Astrocyte (in vitro differentiated cells and primary cell): ENCODE data around the gene C9orf85. TPM values are rescaled to one million over a fixed set of nuclear protein-coding genes. Genes with fewer than 3 reads are reported as not detected.

Source experiments
- DNase-seq: peaks from one replicate; pipeline ENCODE4 v3.0.0-alpha.2; 2010; ENCODE audit warnings: low read depth
- FAIRE-seq: peaks from 2 replicates; lab custom pipeline; 2011; peaks lifted over from hg19 to GRCh38; lab: Jason Lieb, UNC
- H2AFZ ChIP-seq: 2 replicates; pipeline ENCODE4 v1.6.0; 2012; ENCODE audit warnings: low read depth, low read length, inconsistent platforms
- H3K27ac ChIP-seq: 2 replicates; pipeline ENCODE4 v1.5.1; 2011; ENCODE audit warnings: low read depth, low read length, inconsistent platforms
- H3K27me3 ChIP-seq: 2 replicates; pipeline ENCODE4 v1.6.0; 2011; ENCODE audit warnings: low read length, inconsistent platforms; ENCODE audit not compliant: insufficient read depth
- H3K36me3 ChIP-seq: 2 replicates; pipeline ENCODE4 v1.5.1; 2011; ENCODE audit warnings: low read length, inconsistent platforms; ENCODE audit not compliant: insufficient read depth
- H3K4me1 ChIP-seq: 2 replicates; pipeline ENCODE4 v1.5.1; 2011; ENCODE audit warnings: low read length, inconsistent platforms; ENCODE audit not compliant: insufficient read depth
- H3K4me2 ChIP-seq: 2 replicates; pipeline ENCODE4 v1.6.0; 2012; ENCODE audit warnings: low read length, inconsistent platforms
- H3K4me3 ChIP-seq: 2 replicates; pipeline ENCODE4 v1.5.1; 2011; ENCODE audit warnings: low read depth, mild to moderate bottlenecking, low read length, inconsistent platforms; ENCODE audit not compliant: insufficient read depth
- H3K79me2 ChIP-seq: 2 replicates; pipeline ENCODE4 v1.6.0; 2012; ENCODE audit warnings: mild to moderate bottlenecking, low read length, inconsistent platforms; ENCODE audit not compliant: insufficient read depth
- H3K9ac ChIP-seq: 2 replicates; pipeline ENCODE4 v1.6.0; 2012; ENCODE audit warnings: mild to moderate bottlenecking, low read length, inconsistent platforms
- H3K9me3 ChIP-seq: 2 replicates; pipeline ENCODE4 v1.5.1; 2012; ENCODE audit warnings: low read depth, mild to moderate bottlenecking, low read length, inconsistent platforms; ENCODE audit not compliant: insufficient read depth
- H4K20me1 ChIP-seq: 2 replicates; pipeline ENCODE4 v1.6.0; 2012; ENCODE audit warnings: low read length, inconsistent platforms; ENCODE audit not compliant: insufficient read depth
- H3K27ac Mint-ChIP-seq: one replicate; pipeline ENCODE4 v1.8.0; 2021; ENCODE audit warnings: mild to moderate bottlenecking, mixed read lengths; ENCODE audit not compliant: unreplicated experiment
- H3K27me3 Mint-ChIP-seq: one replicate; pipeline ENCODE4 v1.8.0; 2021; ENCODE audit warnings: low read depth, mixed read lengths; ENCODE audit not compliant: unreplicated experiment
- H3K36me3 Mint-ChIP-seq: one replicate; pipeline ENCODE4 v1.8.0; 2021; ENCODE audit warnings: low read depth, mixed read lengths; ENCODE audit not compliant: unreplicated experiment
- H3K4me1 Mint-ChIP-seq: one replicate; pipeline ENCODE4 v1.8.0; 2021; ENCODE audit warnings: low read depth, mixed read lengths; ENCODE audit not compliant: unreplicated experiment
- H3K4me3 Mint-ChIP-seq: one replicate; pipeline ENCODE4 v1.8.0; 2021; ENCODE audit warnings: mild to moderate bottlenecking, moderate library complexity, mixed read lengths; ENCODE audit not compliant: unreplicated experiment
- H3K9me3 Mint-ChIP-seq: one replicate; pipeline ENCODE4 v1.8.0; 2021; ENCODE audit warnings: mild to moderate bottlenecking, mixed read lengths; ENCODE audit not compliant: unreplicated experiment
- EZH2 ChIP-seq: IDR thresholded peaks from 2 replicates; pipeline ENCODE4 v1.6.1; 2012; ENCODE audit warnings: mild to moderate bottlenecking, low read length, inconsistent platforms; ENCODE audit not compliant: insufficient read depth
- total RNA-seq: library from RNA; stranded (reverse); gene quantifications from 2 replicates; pipeline ENCODE4 v1.2.1, GENCODE V29; 2021
- TF ChIP-seq, protein P1 (sequence below): IDR thresholded peaks from 2 replicates; pipeline ENCODE4 v1.5.1; 2011; ENCODE audit warnings: low read depth, mild to moderate bottlenecking, inconsistent platforms, low read length, moderate library complexity; ENCODE audit not compliant: insufficient read depth

C9orf85 gene
- total RNA-seq, 1 donor from 2014 or later, result 15.2 TPM

DNA sequence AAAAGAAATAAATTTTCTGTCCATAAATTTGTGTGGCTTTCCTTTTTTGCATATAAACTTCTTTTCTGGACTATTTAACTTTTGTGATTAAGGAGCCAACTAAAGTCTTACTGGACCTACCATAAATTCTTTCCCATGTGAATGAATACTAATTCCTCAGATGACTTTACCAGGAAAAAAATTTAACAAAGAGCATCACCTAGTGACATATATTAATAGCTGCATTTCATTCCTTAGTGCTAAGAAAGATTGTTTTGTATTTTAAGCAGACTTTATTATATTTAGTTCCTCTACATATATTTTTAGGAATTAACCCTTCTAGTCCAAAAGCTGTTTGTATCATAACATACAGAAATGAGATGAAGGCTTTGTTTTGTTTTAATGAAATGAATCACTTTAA, 64.4 kb downstream of the C9orf85 start:
- peaks cover 7% of the 10 kb centered on the region for H3K36me3 ChIP-seq
- no peak overlapping the region for H3K4me3 ChIP-seq
- H3K4me2 ChIP-seq, result no peak overlapping the region
- H3K9me3 ChIP-seq, result no peaks in the 10 kb centered on the region
- no peaks in the 10 kb centered on the region for H4K20me1 ChIP-seq
- no peaks in the 10 kb centered on the region for H3K79me2 ChIP-seq
- FAIRE-seq (peak; percentile 17), DNase-seq (no peak)
- Mint-ChIP-seq H3K36me3 (peaks cover 5% of the 10 kb centered on the region), H3K9me3 (no peaks in the 10 kb centered on the region), H3K27me3 (no peaks in the 10 kb centered on the region), H3K4me3 (no peak overlapping the region), H3K27ac (no peak overlapping the region), H3K4me1 (no peaks in the 10 kb centered on the region)
- TF ChIP-seq, protein P1, sequence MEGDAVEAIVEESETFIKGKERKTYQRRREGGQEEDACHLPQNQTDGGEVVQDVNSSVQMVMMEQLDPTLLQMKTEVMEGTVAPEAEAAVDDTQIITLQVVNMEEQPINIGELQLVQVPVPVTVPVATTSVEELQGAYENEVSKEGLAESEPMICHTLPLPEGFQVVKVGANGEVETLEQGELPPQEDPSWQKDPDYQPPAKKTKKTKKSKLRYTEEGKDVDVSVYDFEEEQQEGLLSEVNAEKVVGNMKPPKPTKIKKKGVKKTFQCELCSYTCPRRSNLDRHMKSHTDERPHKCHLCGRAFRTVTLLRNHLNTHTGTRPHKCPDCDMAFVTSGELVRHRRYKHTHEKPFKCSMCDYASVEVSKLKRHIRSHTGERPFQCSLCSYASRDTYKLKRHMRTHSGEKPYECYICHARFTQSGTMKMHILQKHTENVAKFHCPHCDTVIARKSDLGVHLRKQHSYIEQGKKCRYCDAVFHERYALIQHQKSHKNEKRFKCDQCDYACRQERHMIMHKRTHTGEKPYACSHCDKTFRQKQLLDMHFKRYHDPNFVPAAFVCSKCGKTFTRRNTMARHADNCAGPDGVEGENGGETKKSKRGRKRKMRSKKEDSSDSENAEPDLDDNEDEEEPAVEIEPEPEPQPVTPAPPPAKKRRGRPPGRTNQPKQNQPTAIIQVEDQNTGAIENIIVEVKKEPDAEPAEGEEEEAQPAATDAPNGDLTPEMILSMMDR, result no peak
- no peak for TF ChIP-seq EZH2
- H3K27me3 ChIP-seq, result no peaks in the 10 kb centered on the region
- H3K4me1 ChIP-seq, result no peaks in the 10 kb centered on the region
- no peak overlapping the region for H3K27ac ChIP-seq
- no peak overlapping the region for H2AFZ ChIP-seq
- H3K9ac ChIP-seq, result no peak overlapping the region

DNA sequence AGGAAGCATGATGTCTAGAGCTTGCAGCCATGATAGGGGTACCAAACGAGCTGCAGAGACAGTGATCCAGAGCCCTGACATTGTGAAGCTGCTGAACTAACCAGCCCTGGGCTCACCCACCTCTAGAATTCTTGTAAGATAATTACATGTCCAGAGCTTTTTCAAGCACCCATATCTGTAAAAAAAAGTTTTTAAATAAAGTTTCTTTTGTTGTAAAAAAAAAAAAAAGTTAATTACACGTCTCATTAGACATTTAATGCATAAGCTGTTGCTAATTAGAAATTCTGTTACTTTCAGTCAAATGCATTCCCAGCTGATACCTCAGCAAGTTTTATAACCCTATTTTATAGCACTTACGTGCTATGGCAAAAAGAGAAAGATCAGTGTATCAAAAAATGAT, 65.6 kb downstream of the C9orf85 start:
- Mint-ChIP-seq H3K27me3 (no peaks in the 10 kb centered on the region), H3K4me3 (no peak overlapping the region), H3K4me1 (no peaks in the 10 kb centered on the region), H3K27ac (no peak overlapping the region), H3K9me3 (no peaks in the 10 kb centered on the region), H3K36me3 (peaks cover 5% of the 10 kb centered on the region)
- H4K20me1 ChIP-seq, result no peaks in the 10 kb centered on the region
- H3K36me3 ChIP-seq, result peaks cover 7% of the 10 kb centered on the region
- no peak overlapping the region for H3K4me3 ChIP-seq
- H3K9ac ChIP-seq, result no peak overlapping the region
- no peak overlapping the region for H3K27ac ChIP-seq
- no peaks in the 10 kb centered on the region for H3K4me1 ChIP-seq
- H3K9me3 ChIP-seq, result no peaks in the 10 kb centered on the region
- H3K27me3 ChIP-seq, result no peaks in the 10 kb centered on the region
- H3K4me2 ChIP-seq, result no peak overlapping the region
- no peak for DNase-seq
- no peaks in the 10 kb centered on the region for H3K79me2 ChIP-seq
- TF ChIP-seq, protein P1, result no peak
- TF ChIP-seq EZH2, result no peak
- FAIRE-seq, result no peak
- H2AFZ ChIP-seq, result no peak overlapping the region

DNA sequence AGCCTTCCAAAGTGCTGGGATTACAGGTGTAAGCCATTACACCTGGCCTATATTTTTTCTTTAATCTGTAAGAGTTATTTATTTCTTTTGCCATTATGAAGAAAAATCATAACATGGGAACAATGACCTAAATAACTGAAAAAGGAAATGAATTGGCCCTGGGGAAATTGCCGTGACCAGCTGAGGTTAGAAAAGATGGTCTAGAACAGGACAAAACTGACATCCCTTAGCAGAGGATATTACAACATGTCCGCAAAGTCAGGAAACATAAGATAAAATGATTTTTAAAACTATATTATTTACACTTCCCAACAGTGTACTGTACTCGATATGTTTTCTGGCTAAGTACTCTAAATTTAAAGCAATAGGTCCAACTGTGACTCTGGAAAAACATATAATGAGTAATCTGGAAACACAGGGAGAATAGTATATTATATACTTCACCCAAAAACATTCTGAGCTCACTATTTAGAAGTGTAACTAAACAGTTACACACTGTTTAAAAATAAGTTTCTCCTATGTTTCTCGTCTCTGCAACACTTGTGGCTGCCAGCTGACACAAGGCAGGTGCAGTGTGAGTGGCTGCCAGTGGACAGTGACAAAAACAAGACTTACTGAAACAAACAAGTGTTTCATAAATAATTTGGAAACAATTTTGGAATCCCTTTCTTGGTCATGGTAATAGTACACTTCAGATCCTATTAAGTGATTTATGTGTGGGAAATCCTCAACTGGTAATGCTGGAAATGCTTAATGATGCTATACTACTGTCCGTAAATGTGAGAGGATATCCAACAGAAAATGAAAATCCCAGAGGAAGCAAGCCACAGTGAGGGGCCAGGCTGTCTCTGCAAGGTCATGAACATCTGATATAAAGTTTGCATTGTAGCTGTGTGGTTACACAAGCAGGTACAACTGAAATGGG, 69.1 kb downstream of the C9orf85 start:
- no peaks in the 10 kb centered on the region for H3K9me3 Mint-ChIP-seq
- no peak for FAIRE-seq
- no peak overlapping the region for H2AFZ ChIP-seq
- no peaks in the 10 kb centered on the region for H3K4me1 ChIP-seq
- no peaks in the 10 kb centered on the region for H4K20me1 ChIP-seq
- no peaks in the 10 kb centered on the region for H3K27me3 ChIP-seq
- H3K4me3 Mint-ChIP-seq, result no peak overlapping the region
- H3K9me3 ChIP-seq, result no peaks in the 10 kb centered on the region
- H3K4me2 ChIP-seq, result no peak overlapping the region
- DNase-seq, result no peak
- TF ChIP-seq, protein P1, result no peak
- no peak for TF ChIP-seq EZH2
- H3K4me3 ChIP-seq, result no peak overlapping the region
- H3K36me3 Mint-ChIP-seq, result peaks cover 4% of the 10 kb centered on the region
- no peak overlapping the region for H3K27ac Mint-ChIP-seq
- H3K36me3 ChIP-seq, result no peaks in the 10 kb centered on the region
- no peaks in the 10 kb centered on the region for H3K79me2 ChIP-seq
- H3K9ac ChIP-seq, result no peak overlapping the region
- peaks cover 2% of the 10 kb centered on the region for H3K4me1 Mint-ChIP-seq
- H3K27ac ChIP-seq, result no peak overlapping the region
- no peaks in the 10 kb centered on the region for H3K27me3 Mint-ChIP-seq
